GM12864 (cell line): ENCODE measurements around the gene TBL1Y.

Experiments used
- DNase-seq: peaks from one replicate; pipeline ENCODE4 v3.0.0-alpha.2; 2011; ENCODE audit warnings: low read depth
- H3K4me3 ChIP-seq: 2 replicates; pipeline ENCODE4 v1.5.1; 2011; ENCODE audit warnings: mild to moderate bottlenecking, low read depth, low read length, control low read depth
- CTCF ChIP-seq: IDR thresholded peaks from 2 replicates; pipeline ENCODE4 v1.5.1; 2011; ENCODE audit warnings: low read depth, mild to moderate bottlenecking, moderate library complexity, low read length, control low read depth, inconsistent platforms; ENCODE audit errors: missing control alignments

TBL1Y gene

GRCh38 chrY:6935497-6935896, 25.0 kb downstream of the TBL1Y start:
- TF ChIP-seq CTCF, result no peak
- no peak for DNase-seq
- H3K4me3 ChIP-seq, result no peak overlapping the region

- TF ChIP-seq CTCF, result no peak
- DNase-seq, result no peak
- no peak overlapping the region for H3K4me3 ChIP-seq
These were observed 37.2 kb downstream of the TBL1Y start for GRCh38 chrY:6947695-6948094.

GRCh38 chrY:6948378-6948777, 37.9 kb downstream of the TBL1Y start:
- H3K4me3 ChIP-seq, result no peak overlapping the region
- TF ChIP-seq CTCF, result no peak
- no peak for DNase-seq

- no peak overlapping the region for H3K4me3 ChIP-seq
- DNase-seq, result no peak
- no peak for TF ChIP-seq CTCF
These were observed 39.5 kb downstream of the TBL1Y start for GRCh38 chrY:6949947-6950346.

- no peak for DNase-seq
These were observed 54.2 kb downstream of the TBL1Y start for GRCh38 chrY:6964732-6965131.

GRCh38 chrY:6966521-6966920, 56.0 kb downstream of the TBL1Y start:
- no peak overlapping the region for H3K4me3 ChIP-seq
- DNase-seq, result no peak
- TF ChIP-seq CTCF, result no peak

More at GRCh38 chrY:6964732-6965131, 54.2 kb downstream of the TBL1Y start:
- H3K4me3 ChIP-seq, result no peak overlapping the region
- peak; percentile 48 for TF ChIP-seq CTCF

GRCh38 chrY:6967736-6968135, 57.2 kb downstream of the TBL1Y start:
- no peak for DNase-seq
- TF ChIP-seq CTCF, result no peak
- no peak overlapping the region for H3K4me3 ChIP-seq
